NK-92 (cell line): ENCODE data around the gene RASGRP1.

Experiments
- DNase-seq: peaks from one replicate; lab custom pipeline; 2025; ENCODE audit not compliant: unreplicated experiment; lab: John Stamatoyannopoulos, UW

RASGRP1 gene

GRCh38 chr15:38508647-38509046 lies 56.0 kb downstream of the RASGRP1 start:
- DNase-seq: no peak

- DNase-seq: no peak
Measured at GRCh38 chr15:38507570-38507969, 57.0 kb downstream of the RASGRP1 start.

DNA sequence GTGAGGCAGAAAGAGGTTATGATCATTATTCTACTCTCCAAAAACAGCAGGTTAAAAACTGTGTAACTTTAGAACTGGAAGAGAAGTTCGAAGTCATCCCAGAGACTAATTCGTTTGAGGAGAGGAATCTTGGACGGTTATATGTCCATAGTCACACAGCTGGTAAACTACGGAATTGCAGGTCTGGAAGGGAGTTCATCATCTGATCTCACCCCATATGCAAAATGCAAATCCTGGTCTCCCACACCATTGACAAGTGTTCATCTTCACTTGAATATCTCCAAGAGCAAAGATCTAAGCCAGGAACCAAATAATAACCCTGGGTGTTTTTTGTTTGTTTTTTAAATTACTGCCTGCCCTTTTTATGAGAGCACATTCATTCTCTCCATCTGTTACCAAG lies 57.6 kb downstream of the RASGRP1 start:
- DNase-seq: no peak

DNA sequence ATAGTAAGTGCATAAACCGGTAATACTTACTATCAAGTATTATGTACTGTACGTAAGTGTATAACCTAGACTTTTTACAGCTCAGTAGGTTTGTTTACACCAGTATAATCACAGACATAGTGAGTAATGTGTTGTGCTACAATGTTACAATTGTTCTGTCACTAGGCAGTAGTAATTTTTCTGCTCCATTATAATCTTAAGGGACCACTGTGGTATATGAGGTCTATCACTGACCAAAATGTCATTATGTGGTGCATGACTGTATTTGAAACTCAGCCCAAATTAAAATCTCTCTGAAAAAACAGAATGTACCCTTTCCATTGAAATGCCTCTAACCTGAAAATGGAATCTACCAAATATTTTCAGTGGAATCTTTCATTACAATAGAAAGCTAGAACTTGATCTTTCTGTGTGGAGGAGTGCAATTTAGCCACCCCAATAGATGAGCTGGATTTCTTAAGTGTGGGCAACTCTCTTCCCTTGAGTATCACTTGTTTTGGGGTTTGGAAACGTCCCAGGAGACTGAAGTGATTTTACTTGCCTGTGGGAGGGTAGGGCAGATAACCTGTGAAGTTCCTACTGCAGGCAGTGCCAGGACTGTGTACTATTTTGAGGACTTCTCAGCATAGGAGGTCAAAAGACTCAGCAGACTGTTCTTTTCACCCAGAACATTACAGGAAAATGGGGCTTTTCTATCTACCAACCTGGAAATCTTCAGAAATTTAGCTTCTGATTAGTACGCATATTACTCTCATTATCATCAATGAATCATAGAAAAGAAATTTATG lies 59.7 kb downstream of the RASGRP1 start:
- no peak for DNase-seq

GRCh38 chr15:38503496-38503895 lies 61.1 kb downstream of the RASGRP1 start:
- DNase-seq: no peak

DNA sequence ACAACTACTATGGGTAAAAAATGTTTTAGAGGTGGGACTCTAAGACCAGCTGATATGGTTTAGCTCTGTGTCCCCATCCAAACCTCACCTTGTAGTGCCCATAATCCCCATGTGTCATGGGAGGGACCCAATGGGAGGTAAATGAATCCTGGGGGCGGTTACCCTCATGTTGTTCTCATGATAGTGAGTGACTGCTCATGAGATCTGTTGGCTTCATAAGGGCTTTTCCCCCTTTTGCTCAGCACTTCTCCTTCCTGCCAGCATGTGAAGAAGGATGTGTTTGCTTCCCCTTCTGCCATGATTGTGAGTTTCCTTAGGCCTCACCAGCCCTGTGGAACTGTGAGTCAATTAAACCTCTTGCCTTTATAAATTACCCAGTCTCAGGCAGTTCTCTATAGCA lies 65.0 kb downstream of the RASGRP1 start:
- no peak for DNase-seq

DNA sequence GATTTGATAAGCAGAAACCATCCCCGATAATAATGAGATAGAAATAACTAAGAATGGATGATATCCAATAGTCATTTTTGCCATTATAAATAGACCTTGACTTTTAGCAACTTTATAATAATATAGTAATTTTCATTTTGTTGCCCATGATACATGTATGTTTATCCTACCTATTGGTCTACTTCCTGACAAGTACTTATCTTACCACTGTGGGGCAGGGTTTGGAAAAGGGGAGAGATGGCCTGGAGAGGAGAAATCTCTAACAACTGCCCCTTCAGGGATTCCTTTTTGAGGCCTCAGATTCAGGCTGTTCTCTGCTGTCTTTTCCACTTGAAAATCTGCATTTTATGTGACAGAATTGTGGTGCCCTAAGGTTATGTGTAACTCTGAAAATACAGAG lies 68.5 kb downstream of the RASGRP1 start:
- no peak for DNase-seq

- no peak for DNase-seq
Measured at GRCh38 chr15:38490242-38490922, 74.2 kb downstream of the RASGRP1 start.

DNA sequence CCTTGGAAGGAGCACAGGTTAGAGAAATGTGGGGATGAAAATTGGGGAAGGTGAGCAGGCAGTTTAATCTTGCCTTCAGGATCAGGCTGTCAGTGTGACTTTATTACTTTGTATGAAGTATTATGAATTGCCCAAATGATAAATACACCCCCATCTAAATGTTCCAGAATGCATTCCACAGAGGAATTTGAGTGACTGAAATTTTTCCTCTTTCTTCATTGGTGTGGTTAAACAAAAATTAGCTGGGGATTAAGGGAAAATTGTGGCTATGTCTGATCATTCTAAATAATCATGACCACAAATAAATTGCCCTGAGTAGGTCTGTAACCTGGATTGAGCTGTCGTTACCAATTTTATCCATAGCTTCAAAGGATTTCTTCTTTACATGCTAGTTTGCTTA lies 77.2 kb downstream of the RASGRP1 start:
- DNase-seq: no peak

- no peak for DNase-seq
Measured at GRCh38 chr15:38486936-38487335, 77.7 kb downstream of the RASGRP1 start.

- no peak for DNase-seq
Measured at GRCh38 chr15:38482572-38482971, 82.0 kb downstream of the RASGRP1 start.

- no peak for DNase-seq
Measured at GRCh38 chr15:38481761-38482160, 82.9 kb downstream of the RASGRP1 start.

DNA sequence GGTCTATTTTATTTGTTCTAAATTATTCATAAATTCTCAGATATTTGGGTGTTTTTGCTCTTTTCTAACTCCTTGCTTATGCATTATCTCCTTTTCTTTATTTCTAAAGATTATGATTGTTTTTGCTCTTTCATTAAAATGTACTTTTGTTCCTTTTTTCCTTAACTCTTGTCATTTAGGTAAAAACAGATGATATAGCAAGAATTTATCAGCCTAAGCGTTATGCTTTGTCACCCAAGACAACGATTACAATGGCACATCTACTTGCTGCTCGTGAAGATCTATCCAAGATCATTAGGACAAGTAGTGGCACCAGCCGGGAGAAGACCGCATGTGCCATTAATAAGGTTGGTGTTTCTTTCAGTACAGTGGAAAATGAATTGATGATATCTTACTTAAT lies 83.5 kb downstream of the RASGRP1 start:
- no peak for DNase-seq

- DNase-seq: no peak
Measured at GRCh38 chr15:38479756-38480155, 84.9 kb downstream of the RASGRP1 start.

DNA sequence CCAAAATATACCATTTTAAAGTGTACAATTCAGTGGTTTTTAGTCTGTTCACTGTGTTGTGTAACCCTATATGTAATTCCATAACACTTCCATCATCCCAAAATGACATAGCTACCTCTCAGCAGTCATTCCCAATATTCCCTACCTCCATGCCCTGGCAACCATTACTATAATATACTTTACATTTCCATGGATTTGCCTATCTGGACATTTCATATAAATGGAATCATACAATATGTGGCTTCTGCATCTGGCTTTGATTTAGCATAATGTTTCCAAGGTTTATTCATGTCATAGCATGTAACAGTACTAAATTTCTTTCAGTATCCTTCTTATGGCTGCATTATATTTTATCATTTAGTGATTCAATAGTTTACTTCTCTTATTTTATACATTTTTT lies 85.3 kb downstream of the RASGRP1 start:
- no peak for DNase-seq

- no peak for DNase-seq
Measured at GRCh38 chr15:38477637-38478036, 87.0 kb downstream of the RASGRP1 start.

DNA sequence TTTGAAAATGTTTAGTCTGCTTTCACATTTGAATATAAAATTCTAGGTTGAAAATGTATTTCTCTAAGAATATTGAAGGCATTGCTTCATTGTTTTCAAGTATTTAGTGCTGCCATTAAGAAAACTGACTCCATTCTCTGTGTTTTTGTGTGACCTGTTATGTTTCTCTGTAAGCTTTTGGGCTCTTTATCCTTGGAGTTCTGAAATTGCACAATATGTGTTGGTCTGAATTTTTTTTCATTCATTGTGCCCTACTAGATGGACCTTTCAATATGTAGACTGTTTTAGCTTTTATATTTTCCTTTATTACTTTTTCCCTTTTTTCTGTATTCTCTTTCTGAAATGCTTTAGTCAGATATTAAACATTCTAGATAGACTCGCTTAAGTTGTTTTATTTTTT lies 88.5 kb downstream of the RASGRP1 start:
- no peak for DNase-seq

- DNase-seq: no peak
Measured at GRCh38 chr15:38475361-38475760, 89.3 kb downstream of the RASGRP1 start.

DNA sequence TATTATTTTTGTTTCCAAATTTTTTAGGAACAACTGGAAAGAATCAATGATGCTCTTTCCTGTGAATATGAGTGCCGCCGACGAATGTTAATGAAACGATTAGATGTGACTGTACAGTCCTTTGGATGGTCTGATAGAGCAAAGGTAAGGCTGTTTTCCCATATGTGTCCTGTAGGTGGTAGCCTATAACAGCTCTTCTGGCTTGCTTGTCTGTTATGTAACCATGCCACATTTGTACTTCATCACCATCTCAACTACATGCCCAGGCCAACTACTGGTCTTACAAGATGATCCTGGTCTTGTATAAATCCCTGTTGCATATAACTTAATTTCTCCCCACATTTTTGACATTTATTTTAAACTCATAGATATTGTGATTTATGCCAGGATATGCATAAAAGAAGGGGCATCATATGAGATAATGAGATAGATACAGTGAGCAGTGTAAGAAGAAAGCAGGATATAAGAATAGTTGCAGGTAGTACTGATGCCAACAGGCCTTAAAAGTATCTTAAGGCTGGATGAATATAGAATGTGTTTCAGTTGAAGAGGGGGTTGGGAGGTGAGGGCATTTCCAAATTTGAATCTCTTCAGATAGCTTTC lies 90.4 kb downstream of the RASGRP1 start:
- DNase-seq: no peak

GRCh38 chr15:38471974-38472373 lies 92.6 kb downstream of the RASGRP1 start:
- DNase-seq: no peak

DNA sequence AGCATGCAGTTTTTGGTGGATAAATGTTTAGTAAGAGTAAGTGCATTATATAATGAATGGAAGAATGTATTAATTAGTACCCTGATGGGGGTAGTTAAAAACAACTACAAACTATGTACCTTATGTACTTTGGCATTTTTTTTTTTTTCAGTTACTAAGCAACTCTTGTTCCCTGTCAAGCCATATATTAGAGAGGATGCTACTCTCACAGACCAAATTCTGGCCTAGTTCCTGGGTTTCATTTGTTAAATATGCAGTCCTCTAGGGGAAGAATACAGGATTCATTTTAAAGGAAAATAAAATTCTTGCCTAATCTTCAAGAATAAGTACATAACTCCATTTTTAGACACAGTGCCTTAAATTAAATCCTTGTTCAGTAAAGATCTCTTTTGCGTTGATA lies 93.8 kb downstream of the RASGRP1 start:
- no peak for DNase-seq

DNA sequence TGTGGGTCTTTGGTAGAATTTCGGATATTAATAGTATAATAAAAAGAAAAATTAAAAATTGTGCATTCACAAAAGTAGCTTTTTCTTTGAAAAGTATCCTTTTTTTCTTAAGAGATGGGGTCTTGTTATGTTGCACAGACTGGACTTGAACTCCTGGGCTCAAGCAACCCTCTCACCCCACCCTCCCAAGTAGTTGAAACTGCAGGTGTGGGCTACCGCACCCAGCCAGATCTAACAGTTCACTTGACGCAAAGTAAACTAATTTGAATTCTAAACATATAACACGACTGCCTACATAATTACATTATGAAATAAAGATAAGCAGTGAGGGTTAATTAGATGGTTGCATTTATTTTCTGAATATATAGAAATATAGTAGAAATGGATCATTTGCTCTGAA lies 99.9 kb downstream of the RASGRP1 start:
- DNase-seq: no peak
